Naive thymus-derived CD8-positive, alpha-beta T cell (primary cell): ENCODE results near the gene FAM181A. TPM values are rescaled to one million over a fixed set of nuclear protein-coding genes. Genes with fewer than 3 reads are reported as not detected.

Experiments used
- ATAC-seq, 2 donors: fragments of 150-1000 bp; cut with Tn5 transposase in 1 of 2; sonication (Bioruptor Pico), chemical (Tn5 transposase) in 1 of 2; 1 replicate in 1 of 2; 2 replicates in 1 of 2; pipeline ENCODE4 v1.10.0; 2021; ENCODE audit warnings: mild to moderate bottlenecking in 2 of 2, moderate library complexity in 2 of 2
- POLR2A ChIA-PET: fragments of 350-600 bp; sonication (Branson Sonifier 250); formaldehyde crosslinking; loops from one replicate; lab custom pipeline; 2021; ENCODE audit warnings: antibody characterized with exemption; lab: Charles Lee
- DNase-seq, 10 donors: peaks; one replicate each; pipeline versions ENCODE4 v3.0.0 to v3.0.0-alpha.2; 2020 to 2022
- H3K27ac Mint-ChIP-seq, 10 donors: one replicate each; pipeline ENCODE4 v1.8.0; 2020 to 2022; ENCODE audit warnings: mild to moderate bottlenecking in 10 of 10, mixed read lengths in 10 of 10, moderate library complexity in 4 of 10, inconsistent platforms in 1 of 10
- H3K27me3 Mint-ChIP-seq, 5 donors: one replicate each; pipeline ENCODE4 v1.8.0; 2021 to 2022; ENCODE audit warnings: mixed read lengths in 5 of 5
- H3K36me3 Mint-ChIP-seq, 3 donors: one replicate each; pipeline ENCODE4 v1.8.0; 2020 to 2022; ENCODE audit warnings: mixed read lengths in 3 of 3, mild to moderate bottlenecking in 2 of 3, inconsistent platforms in 1 of 3
- H3K4me1 Mint-ChIP-seq, 4 donors: one replicate each; pipeline ENCODE4 v1.8.0; 2021 to 2022; ENCODE audit warnings: mixed read lengths in 4 of 4
- H3K4me3 Mint-ChIP-seq, 10 donors: one replicate each; pipeline ENCODE4 v1.8.0; 2020 to 2022; ENCODE audit warnings: mild to moderate bottlenecking in 10 of 10, mixed read lengths in 10 of 10, moderate library complexity in 6 of 10, inconsistent platforms in 1 of 10
- H3K9me3 Mint-ChIP-seq, 9 donors: one replicate each; pipeline ENCODE4 v1.8.0; 2020 to 2022; ENCODE audit warnings: mixed read lengths in 9 of 9, mild to moderate bottlenecking in 3 of 9, inconsistent platforms in 1 of 9, moderate library complexity in 1 of 9
- polyA plus RNA-seq, 3 donors: library from polyadenylated mRNA; unstranded; fragments of 300-500 nt; fragmentation: Illumina TruSeq; gene quantifications; one replicate each; pipeline ENCODE4 v1.2.3, GENCODE V29; 2021
- total RNA-seq, 8 experiments: library from RNA in 2 of 8; stranded (reverse) in 2 of 8; gene quantifications; one replicate each; pipeline ENCODE4 v1.2.3 and lab custom pipeline; 2021 to 2026

Gene FAM181A
- total and polyA plus RNA-seq, 5 experiments from 2014 or later: not detected

- Mint-ChIP-seq H3K9me3 (no peaks in the 10 kb centered on the region), H3K4me1 (peaks cover 0 to 12% (median 3%) of the 10 kb centered on the region in 4 donors), H3K36me3 (no peaks in the 10 kb centered on the region), H3K27me3 (peaks cover 5 to 24% (median 14%) of the 10 kb centered on the region in 5 donors), H3K27ac (no peak overlapping the region), H3K4me3 (peak overlapping the region; percentile 39 to 81 (median 62))
- ATAC-seq: no peak
- no peak for DNase-seq
- POLR2A ChIA-PET: interaction anchor here (1.1 to 2.7 kb wide), 6 partner anchors 19 to 62 kb away, joined by 5 to 25 read pairs (median 8); no protein-coding TSS in a partner anchor
Observed at GRCh38 chr14:93938751-93939303, 11.7 kb downstream of the FAM181A start.

- DNase-seq (peak; percentile 74 to 93 (median 88)), ATAC-seq (peak; percentile 96 to 99)
- POLR2A ChIA-PET: interaction anchor here (0.7 to 2.7 kb wide), 12 partner anchors 18 to 141 kb away, joined by 3 to 25 read pairs (median 6); no protein-coding TSS in a partner anchor
- H3K27ac Mint-ChIP-seq: no peak overlapping the region
- peak overlapping the region; percentile 39 to 81 (median 62) for H3K4me3 Mint-ChIP-seq
- H3K4me1 Mint-ChIP-seq: peaks cover 0 to 12% (median 3%) of the 10 kb centered on the region in 4 donors
- H3K36me3 Mint-ChIP-seq: no peaks in the 10 kb centered on the region
- H3K27me3 Mint-ChIP-seq: peaks cover 5 to 22% (median 11%) of the 10 kb centered on the region in 5 donors
- H3K9me3 Mint-ChIP-seq: no peaks in the 10 kb centered on the region
Observed at GRCh38 chr14:93939304-93940229, 12.4 kb downstream of the FAM181A start.

- Mint-ChIP-seq H3K4me3 (peak overlapping the region in 6 of 10 donors; percentile 0 to 50 (median 42)), H3K4me1 (peaks cover 0 to 12% (median 3%) of the 10 kb centered on the region in 4 donors), H3K36me3 (no peaks in the 10 kb centered on the region), H3K27me3 (peaks cover 5 to 22% (median 11%) of the 10 kb centered on the region in 5 donors), H3K9me3 (no peaks in the 10 kb centered on the region), H3K27ac (peak overlapping the region in 3 of 10 donors; percentile 1 to 89 (median 38))
- POLR2A ChIA-PET: interaction anchor here (0.7 to 2.7 kb wide), 8 partner anchors 19 to 62 kb away, joined by 3 to 25 read pairs (median 6); no protein-coding TSS in a partner anchor
- ATAC-seq (no peak), DNase-seq (no peak)
Observed at GRCh38 chr14:93940437-93940836, 13.3 kb downstream of the FAM181A start.

GRCh38 chr14:93941293-93941910 lies 14.3 kb downstream of the FAM181A start:
- H3K4me1 Mint-ChIP-seq: peaks cover 0 to 12% (median 2%) of the 10 kb centered on the region in 4 donors
- DNase-seq (no peak), ATAC-seq (no peak)
- peak overlapping the region in 1 of 10 donors; percentile 40 for H3K27ac Mint-ChIP-seq
- no peaks in the 10 kb centered on the region for H3K36me3 Mint-ChIP-seq
- POLR2A ChIA-PET: interaction anchor here (0.7 to 2.7 kb wide), 3 partner anchors 14 to 58 kb away, joined by 3 to 25 read pairs (median 3); no protein-coding TSS in a partner anchor
- H3K27me3 Mint-ChIP-seq: peaks cover 3 to 18% (median 8%) of the 10 kb centered on the region in 5 donors
- H3K4me3 Mint-ChIP-seq: no peak overlapping the region
- no peaks in the 10 kb centered on the region for H3K9me3 Mint-ChIP-seq

- DNase-seq: no peak
- Mint-ChIP-seq H3K36me3 (no peaks in the 10 kb centered on the region), H3K27ac (no peak overlapping the region), H3K4me3 (no peak overlapping the region), H3K27me3 (peaks cover 0 to 15% (median 6%) of the 10 kb centered on the region in 5 donors), H3K4me1 (peaks cover 0 to 12% (median 3%) of the 10 kb centered on the region in 4 donors), H3K9me3 (no peaks in the 10 kb centered on the region)
- POLR2A ChIA-PET: interaction anchor here (0.9 kb wide), 1 partner anchor 13 kb away, joined by 3 read pairs; no protein-coding TSS in a partner anchor
- no peak for ATAC-seq
Observed at GRCh38 chr14:93943052-93943451, 15.9 kb downstream of the FAM181A start.

- ATAC-seq: no peak
- Mint-ChIP-seq H3K9me3 (no peaks in the 10 kb centered on the region), H3K27me3 (peaks cover 0 to 15% (median 6%) of the 10 kb centered on the region in 5 donors), H3K27ac (no peak overlapping the region), H3K36me3 (no peaks in the 10 kb centered on the region), H3K4me3 (no peak overlapping the region), H3K4me1 (peaks cover 0 to 10% (median 2%) of the 10 kb centered on the region in 4 donors)
- POLR2A ChIA-PET: no interaction called here
- no peak for DNase-seq
Observed at GRCh38 chr14:93943930-93944329, 16.8 kb downstream of the FAM181A start.

GRCh38 chr14:93944348-93945069 lies 17.4 kb downstream of the FAM181A start:
- ATAC-seq: no peak
- no peak overlapping the region for H3K27ac Mint-ChIP-seq
- POLR2A ChIA-PET: interaction anchor here (0.5 to 1.7 kb wide), 2 partner anchors 19 to 35 kb away, joined by 3 to 4 read pairs; no protein-coding TSS in a partner anchor
- H3K36me3 Mint-ChIP-seq: no peaks in the 10 kb centered on the region
- H3K4me1 Mint-ChIP-seq: peaks cover 0 to 10% (median 2%) of the 10 kb centered on the region in 4 donors
- no peaks in the 10 kb centered on the region for H3K9me3 Mint-ChIP-seq
- H3K27me3 Mint-ChIP-seq: peaks cover 0 to 15% (median 4%) of the 10 kb centered on the region in 5 donors
- no peak overlapping the region for H3K4me3 Mint-ChIP-seq
- DNase-seq: no peak

- no peaks in the 10 kb centered on the region for H3K36me3 Mint-ChIP-seq
- no peaks in the 10 kb centered on the region for H3K9me3 Mint-ChIP-seq
- no peak overlapping the region for H3K27ac Mint-ChIP-seq
- DNase-seq (no peak), ATAC-seq (no peak)
- POLR2A ChIA-PET: interaction anchor here (1.7 kb wide), 1 partner anchor 18 kb away, joined by 4 read pairs; no protein-coding TSS in a partner anchor
- H3K27me3 Mint-ChIP-seq: peaks cover 0 to 15% (median 4%) of the 10 kb centered on the region in 5 donors
- no peak overlapping the region for H3K4me3 Mint-ChIP-seq
- H3K4me1 Mint-ChIP-seq: peaks cover 0 to 6% (median 2%) of the 10 kb centered on the region in 4 donors
Observed at GRCh38 chr14:93945070-93945399, 17.9 kb downstream of the FAM181A start.

GRCh38 chr14:93946104-93946503 lies 19.0 kb downstream of the FAM181A start:
- ATAC-seq: no peak
- DNase-seq: no peak
- Mint-ChIP-seq H3K27me3 (peaks cover 0 to 4% (median 0%) of the 10 kb centered on the region in 5 donors), H3K27ac (no peak overlapping the region), H3K9me3 (no peaks in the 10 kb centered on the region), H3K4me1 (peaks cover 0 to 4% (median 0%) of the 10 kb centered on the region in 4 donors), H3K36me3 (no peaks in the 10 kb centered on the region), H3K4me3 (no peak overlapping the region)
- POLR2A ChIA-PET: interaction anchor here (1.7 kb wide), 1 partner anchor 17 kb away, joined by 4 read pairs; no protein-coding TSS in a partner anchor

- no peak for ATAC-seq
- no peak for DNase-seq
- H3K9me3 Mint-ChIP-seq: no peaks in the 10 kb centered on the region
- POLR2A ChIA-PET: interaction anchor here (1.7 kb wide), 1 partner anchor 16 kb away, joined by 4 read pairs; no protein-coding TSS in a partner anchor
- H3K27ac Mint-ChIP-seq: no peak overlapping the region
- H3K4me3 Mint-ChIP-seq: no peak overlapping the region
- H3K4me1 Mint-ChIP-seq: peaks cover 0 to 4% (median 0%) of the 10 kb centered on the region in 4 donors
- H3K36me3 Mint-ChIP-seq: no peaks in the 10 kb centered on the region
- H3K27me3 Mint-ChIP-seq: no peaks in the 10 kb centered on the region
Observed at GRCh38 chr14:93946541-93947090, 19.5 kb downstream of the FAM181A start.

- DNase-seq (no peak), ATAC-seq (no peak)
- POLR2A ChIA-PET: no interaction called here
- Mint-ChIP-seq H3K36me3 (no peaks in the 10 kb centered on the region), H3K9me3 (no peaks in the 10 kb centered on the region), H3K27ac (no peak overlapping the region), H3K4me1 (peaks cover 0 to 6% (median under 1%) of the 10 kb centered on the region in 4 donors), H3K27me3 (no peaks in the 10 kb centered on the region), H3K4me3 (no peak overlapping the region)
Observed at GRCh38 chr14:93947282-93947681, 20.1 kb downstream of the FAM181A start.
